Measurements from ENCODE around the gene ENOX2.
"Not testable (repeated sequence)": the region's sequence is repeated elsewhere in the genome, so short reads cannot be mapped to it uniquely, and the experiment has no call there.

ENOX2 gene, protein sequence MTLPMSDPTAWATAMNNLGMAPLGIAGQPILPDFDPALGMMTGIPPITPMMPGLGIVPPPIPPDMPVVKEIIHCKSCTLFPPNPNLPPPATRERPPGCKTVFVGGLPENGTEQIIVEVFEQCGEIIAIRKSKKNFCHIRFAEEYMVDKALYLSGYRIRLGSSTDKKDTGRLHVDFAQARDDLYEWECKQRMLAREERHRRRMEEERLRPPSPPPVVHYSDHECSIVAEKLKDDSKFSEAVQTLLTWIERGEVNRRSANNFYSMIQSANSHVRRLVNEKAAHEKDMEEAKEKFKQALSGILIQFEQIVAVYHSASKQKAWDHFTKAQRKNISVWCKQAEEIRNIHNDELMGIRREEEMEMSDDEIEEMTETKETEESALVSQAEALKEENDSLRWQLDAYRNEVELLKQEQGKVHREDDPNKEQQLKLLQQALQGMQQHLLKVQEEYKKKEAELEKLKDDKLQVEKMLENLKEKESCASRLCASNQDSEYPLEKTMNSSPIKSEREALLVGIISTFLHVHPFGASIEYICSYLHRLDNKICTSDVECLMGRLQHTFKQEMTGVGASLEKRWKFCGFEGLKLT

DNA sequence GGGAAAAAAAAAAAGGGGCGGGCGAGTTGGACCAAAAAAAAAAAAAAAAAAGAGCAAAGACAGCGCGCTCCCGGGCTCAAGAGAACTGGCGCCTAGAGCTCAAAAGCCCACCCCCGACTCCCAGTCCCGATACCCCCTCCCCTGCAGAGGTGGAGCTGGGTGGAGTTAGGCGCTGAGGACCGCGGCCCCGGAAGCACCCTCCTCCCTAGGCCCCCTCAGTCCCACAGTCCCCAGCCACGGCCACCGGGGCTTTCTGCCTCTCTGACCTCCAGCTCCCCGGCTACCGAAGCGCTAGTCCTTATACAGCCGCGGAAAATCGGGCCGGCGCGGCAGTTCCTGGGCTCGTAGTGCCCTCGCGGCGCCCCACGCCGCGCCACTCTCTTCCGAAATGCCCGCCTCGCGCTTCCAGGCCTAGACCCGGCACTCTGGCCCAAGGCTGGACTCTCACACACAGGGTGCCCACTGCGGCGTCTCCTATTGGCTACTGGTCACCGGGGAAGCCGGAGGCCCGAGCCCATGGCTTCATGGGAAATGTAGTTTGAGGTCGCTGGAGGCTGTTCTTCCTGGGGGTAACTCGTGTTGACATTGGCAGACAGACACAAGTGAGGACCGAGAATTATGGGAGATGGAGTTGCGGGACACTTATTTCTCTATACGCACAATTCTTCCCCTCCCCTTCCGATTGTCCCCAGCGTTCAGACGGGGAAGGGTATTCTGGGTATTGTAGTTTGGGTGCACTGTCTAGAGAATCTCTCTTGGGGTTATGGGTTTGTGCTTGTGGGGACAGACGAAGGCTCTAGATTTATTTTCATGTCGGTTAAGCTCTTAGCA is at the start of gene ENOX2:
Gene ENOX2, minus strand, starts transcription at position 427 of the 831 bp plus-strand sequence. CDS start 199,993 bp downstream, outside the sequence.
- peak; percentile 96 for DNase-seq (ENCODE audit: low spot score)

DNA sequence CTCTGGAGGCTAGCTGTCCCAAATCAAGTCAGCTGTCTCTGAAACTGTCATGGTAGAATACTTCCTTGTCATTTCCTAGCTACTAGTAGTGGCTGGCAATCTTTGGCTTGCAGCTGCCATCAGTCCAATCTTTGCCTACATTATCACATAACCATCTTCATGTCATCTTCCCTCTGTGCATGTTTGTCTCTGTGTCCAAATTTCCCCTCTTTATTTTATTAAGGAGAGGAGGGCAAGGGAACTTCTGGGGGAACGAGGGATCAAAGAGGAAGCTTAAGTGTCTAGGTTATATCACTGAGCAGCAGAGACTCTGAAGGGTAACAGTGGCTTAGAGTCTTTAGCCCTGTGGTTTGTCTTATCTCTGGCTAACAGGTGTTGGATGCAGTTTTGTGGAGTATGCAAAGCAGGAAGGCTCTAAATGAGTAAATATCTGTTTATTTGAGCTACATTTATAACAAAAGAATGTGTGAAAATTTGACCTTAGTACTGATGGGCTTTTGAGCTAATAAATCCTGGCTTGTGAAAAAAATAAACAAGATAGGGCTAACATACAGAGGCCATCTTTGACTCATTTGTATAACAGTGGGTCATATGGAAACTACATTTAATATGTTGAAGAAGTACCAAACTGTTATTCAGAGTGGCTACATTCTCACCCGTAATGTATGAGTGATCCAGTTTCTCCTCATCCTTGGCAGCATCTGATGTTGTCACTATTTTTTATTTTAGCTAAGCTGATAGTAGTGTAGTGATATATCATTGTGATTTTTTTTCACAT is 49.4 kb upstream of the ENOX2 start:
- DNase-seq (ENCODE audit: low spot score), result no peak

GRCh38 chrX:130944230-130944629 is 41.2 kb upstream of the ENOX2 start:
- DNase-seq (ENCODE audit: low spot score), result no peak

DNA sequence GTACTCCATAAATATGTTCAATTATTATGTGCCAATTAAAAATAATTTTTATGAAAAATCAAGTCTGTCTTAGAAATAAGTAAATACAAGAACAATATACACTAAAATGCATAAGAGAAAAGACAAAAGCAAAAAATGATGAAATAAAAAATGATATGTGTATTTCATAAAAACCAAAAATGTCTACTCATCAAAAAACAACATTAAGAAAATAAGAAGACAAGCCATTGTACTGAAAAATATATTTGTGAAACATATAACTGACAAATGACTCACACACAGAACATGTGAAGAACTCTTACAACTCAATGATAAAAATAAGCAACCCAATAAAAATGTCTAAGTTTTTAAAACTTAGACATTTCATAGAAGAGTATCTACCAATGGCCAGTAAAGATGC is 34.1 kb upstream of the ENOX2 start:
- DNase-seq (ENCODE audit: low spot score), result no peak

DNA sequence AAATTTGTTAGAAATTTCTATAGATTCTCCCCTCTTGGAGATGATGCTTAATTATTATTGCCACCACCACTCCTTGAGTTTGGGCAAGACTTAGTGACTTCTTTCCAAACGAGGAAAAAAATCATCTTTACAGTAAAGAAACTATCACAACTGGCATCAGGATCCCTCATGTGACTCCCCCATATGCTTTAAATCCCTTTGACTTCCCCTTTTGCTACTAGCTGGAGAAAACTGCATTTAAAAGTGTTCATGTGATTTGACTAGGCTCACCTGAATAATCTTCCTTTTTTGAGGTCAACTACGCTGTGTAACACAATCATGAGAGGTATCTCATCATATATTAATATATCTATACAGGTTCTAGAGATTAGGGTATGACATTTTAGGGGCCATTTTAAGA is 30.3 kb upstream of the ENOX2 start:
- DNase-seq (ENCODE audit: low spot score), result no peak

DNA sequence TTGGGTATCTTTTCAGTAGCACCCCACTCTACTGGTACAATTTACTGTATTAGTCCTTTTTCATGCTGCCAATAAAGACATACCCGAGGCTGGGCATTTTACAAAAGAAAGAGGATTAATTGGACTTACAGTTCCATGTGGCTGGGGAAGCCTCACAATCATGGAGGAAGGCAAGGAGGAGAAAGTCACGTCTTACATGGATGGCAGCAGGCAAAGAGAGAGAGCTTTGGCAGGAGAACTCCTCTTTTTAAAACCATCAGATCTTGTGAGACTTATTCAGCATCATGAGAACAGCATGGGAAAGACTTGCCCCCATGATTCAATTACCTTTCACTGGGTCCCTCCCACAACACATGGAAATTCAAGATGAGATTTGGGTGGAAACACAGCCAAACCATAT is 17.4 kb upstream of the ENOX2 start:
- DNase-seq (ENCODE audit: low spot score), result not testable (repeated sequence)

- not testable (repeated sequence) for DNase-seq (ENCODE audit: low spot score)
Measured at GRCh38 chrX:130919676-130920075, 16.7 kb upstream of the ENOX2 start.

GRCh38 chrX:130918498-130918897 is 15.5 kb upstream of the ENOX2 start:
- not testable (repeated sequence) for DNase-seq (ENCODE audit: low spot score)

GRCh38 chrX:130916636-130917422 is 13.8 kb upstream of the ENOX2 start:
- DNase-seq (ENCODE audit: low spot score), result peak; percentile 64

DNA sequence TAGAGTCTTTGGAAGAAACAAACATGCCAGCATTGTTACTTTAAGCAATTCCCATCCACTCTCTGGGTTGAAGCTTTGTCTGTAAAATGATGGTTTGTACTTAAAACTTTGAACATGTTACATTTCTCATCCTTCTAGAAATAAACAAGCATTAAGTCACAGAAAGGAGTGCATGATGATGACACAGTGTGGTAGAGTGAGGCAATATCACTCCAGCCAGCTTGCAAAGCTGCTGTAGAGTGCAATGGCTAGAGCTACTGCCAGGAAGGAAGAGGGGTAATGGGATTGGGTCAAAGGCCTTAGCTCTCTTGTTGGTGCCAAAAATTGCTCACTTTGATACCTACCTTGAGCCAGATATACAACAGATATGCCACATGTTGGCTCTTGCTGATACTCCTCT is 12.3 kb upstream of the ENOX2 start:
- DNase-seq (ENCODE audit: low spot score), result no peak

DNA sequence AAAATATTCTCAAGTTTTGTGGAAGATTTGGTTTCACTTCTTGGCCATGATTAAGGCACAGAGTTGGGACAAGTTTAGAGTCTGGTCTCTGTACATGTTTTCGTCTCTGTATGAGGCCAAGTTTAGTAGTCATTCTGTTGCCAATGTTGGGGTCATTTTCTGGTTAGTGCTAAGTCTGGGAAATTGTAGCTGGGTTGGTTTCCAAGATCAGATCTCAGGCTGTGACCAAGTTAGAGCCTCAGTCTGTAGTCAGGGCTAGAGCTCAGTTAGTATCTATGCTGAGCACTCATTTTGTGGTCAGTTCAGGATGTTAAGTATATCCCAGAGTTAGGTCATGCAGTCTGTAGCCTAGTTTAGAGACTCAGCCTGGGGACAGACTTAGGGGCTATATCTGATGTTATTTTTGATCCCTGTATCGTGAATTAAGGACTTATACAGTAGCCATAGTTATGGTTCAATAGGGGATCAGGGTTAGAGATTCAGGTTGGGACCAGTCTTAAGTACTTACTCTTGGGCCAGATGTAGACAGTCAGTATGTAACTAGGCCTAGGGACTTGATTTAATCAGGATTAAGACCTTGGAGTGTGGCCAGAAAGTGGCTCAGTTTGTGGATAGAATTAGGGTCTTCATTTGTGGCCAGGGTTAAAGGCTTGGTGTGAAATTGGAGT is 6.6 kb upstream of the ENOX2 start:
- DNase-seq (ENCODE audit: low spot score), result no peak

- no peak for DNase-seq (ENCODE audit: low spot score)
Measured at GRCh38 chrX:130906776-130907175, 3.8 kb upstream of the ENOX2 start.

GRCh38 chrX:130902446-130902782 is 595 bp downstream of the ENOX2 start:
- no peak for DNase-seq (ENCODE audit: low spot score)

- DNase-seq (ENCODE audit: low spot score), result no peak
Measured at GRCh38 chrX:130896802-130897501, 6.1 kb downstream of the ENOX2 start.

DNA sequence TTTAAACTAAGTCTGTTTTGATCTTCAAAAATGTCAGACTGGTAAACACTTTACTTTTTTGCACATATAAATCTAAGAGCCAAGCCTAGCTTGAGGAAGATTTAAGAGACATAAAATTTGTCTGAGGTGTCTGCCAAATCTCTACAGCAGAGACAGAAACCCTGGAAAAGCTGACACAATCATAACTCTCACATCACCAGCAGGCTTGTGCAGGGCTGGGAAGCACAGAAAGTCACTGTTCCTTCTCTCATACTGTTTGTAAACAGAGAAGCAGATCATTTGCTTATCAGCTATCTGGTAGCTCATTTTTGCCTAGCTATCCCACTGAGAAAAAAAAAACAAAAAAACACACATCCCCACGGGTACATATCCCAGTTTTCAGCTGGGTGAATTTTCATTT is 7.0 kb downstream of the ENOX2 start:
- no peak for DNase-seq (ENCODE audit: low spot score)

DNA sequence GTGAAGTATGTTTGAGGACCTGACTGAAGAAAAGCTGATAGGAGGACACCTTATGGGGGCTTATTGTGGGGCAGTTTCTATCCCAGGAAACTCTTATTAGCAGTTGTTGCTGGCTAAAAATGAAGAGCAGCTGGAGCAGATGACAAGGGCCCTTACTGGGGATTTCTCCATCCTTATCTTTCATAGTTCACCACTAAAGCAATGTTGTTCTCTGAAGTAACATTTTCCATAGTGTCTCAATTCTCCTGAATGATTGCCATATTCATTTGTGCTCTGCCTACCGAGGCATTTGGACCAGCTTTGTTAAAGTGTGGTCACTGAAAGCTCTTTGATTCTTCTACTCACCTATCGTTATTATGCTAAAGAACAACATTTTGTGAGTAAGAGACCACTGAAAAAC is 7.7 kb downstream of the ENOX2 start:
- no peak for DNase-seq (ENCODE audit: low spot score)

- DNase-seq (ENCODE audit: low spot score), result no peak
Measured at GRCh38 chrX:130893356-130894085, 9.5 kb downstream of the ENOX2 start.

DNA sequence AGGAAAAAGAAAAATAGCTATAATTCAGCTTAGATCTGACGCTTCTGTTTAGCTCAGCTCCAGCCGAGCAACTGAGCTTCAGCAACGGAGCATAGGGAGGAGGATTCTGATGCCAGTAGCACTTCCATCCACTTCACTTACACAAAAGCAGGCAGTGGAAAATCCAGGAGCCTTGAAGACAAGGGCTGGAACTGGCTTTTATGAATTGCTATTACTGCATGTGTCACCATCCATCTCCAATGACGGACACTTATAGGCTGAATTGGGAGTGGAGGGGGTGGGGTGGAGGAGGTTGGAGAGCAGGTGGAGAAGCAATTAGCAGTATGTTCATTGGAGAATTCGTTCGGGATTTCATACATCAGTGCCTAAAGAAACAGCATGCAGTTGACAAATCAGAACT is 15.6 kb downstream of the ENOX2 start:
- no peak for DNase-seq (ENCODE audit: low spot score)

DNA sequence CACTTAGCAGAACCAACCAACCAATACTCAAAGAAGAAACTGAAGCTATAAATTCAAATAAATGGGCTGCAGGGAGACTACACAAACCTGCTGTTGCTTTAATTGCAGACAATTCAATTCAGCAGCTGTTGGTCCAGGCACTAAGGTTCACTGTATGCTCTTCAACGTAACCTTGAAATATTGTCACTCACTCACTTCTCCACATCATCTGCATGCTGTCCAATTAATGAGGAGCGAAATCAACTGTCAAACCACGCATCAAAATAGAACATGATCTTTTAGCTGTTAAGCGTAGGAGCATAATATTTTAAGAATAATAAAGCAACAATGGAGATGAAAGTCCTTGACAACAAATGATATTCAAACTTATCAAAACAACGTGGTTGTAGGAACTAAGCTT is 17.0 kb downstream of the ENOX2 start:
- DNase-seq (ENCODE audit: low spot score), result no peak
